ENCODE data around the gene PRICKLE1. TPM values are rescaled to one million over a fixed set of nuclear protein-coding genes. Genes with fewer than 3 reads are reported as not detected.

PRICKLE1 gene
- total RNA-seq, 2 donors from 2014 or later, result 3.6 to 4.7 TPM

DNA sequence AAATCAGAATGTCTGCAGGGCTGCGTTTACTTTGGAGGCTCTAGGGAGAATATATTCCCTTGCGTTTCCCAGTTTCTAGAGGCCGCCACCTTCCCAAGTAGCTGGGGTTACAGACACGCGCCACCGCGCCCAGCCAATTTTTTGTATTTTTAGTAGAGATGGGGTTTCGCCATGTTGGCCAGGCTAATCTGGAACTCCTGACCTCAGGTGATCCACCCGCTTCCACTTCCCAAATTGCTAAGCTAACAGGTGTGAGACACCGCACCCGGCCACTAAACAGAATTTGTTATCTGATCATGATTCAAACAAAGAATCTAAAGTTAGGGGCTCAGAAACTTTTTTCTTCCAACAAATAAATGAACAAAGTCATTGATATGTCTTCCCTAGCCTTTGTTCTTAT is 148.9 kb downstream of the PRICKLE1 start:
- 96 to 97% methylated on average over 11 of the region's 11 CpGs for WGBS, 2 donors
- intact Hi-C loops (cut with DNase I), result no loop called here
- no peak for ATAC-seq

DNA sequence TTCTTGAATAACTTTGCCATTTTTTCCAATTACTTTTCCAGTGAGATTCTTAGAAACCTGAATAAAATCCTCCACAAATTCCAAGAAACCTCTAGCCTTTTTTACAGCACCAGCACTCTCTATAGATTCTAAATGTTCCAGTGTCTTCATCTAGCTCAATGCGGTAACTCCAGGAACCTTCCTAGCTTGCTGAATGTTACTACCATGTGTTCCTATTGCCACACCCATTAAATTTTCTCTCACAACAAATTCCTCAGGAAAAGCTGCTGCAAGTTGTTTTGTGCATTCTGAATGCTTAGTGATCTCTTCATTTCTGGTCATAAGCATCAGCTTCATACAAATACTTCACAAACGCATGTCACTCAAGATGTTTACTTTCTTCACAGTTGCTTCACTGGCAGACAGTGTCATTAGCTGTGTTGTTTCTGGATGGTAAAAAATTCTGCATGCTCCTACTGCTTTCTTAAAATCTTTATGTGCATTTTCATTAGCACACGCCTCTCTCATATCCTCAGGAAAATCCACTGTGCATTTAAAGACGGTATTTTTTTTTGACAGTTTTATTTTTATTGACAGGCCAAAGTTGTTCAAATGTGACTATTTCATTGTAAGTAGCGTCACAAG is 156.9 kb downstream of the PRICKLE1 start:
- ATAC-seq (no peak), DNase-seq (no peak)
- Histone ChIP-seq H3K4me3 (no peak overlapping the region), H3K36me3 (replicated peaks in 1 of 2; ENCODE audit: insufficient read depth in 1 of 2, low read depth in 2 of 2) (no peaks in the 10 kb centered on the region), H3K9me3 (no peaks in the 10 kb centered on the region), H3K27me3 (no peaks in the 10 kb centered on the region), H3K27ac (no peak overlapping the region), H3K4me1 (no peaks in the 10 kb centered on the region)
- WGBS, 2 donors, result 98% methylated on average over 5 of the region's 5 CpGs
- intact Hi-C loops (cut with DNase I), result no loop called here
- TF ChIP-seq POLR2A (IDR thresholded peaks at IDR 0.05), result no peak
- TF ChIP-seq, protein P1, sequence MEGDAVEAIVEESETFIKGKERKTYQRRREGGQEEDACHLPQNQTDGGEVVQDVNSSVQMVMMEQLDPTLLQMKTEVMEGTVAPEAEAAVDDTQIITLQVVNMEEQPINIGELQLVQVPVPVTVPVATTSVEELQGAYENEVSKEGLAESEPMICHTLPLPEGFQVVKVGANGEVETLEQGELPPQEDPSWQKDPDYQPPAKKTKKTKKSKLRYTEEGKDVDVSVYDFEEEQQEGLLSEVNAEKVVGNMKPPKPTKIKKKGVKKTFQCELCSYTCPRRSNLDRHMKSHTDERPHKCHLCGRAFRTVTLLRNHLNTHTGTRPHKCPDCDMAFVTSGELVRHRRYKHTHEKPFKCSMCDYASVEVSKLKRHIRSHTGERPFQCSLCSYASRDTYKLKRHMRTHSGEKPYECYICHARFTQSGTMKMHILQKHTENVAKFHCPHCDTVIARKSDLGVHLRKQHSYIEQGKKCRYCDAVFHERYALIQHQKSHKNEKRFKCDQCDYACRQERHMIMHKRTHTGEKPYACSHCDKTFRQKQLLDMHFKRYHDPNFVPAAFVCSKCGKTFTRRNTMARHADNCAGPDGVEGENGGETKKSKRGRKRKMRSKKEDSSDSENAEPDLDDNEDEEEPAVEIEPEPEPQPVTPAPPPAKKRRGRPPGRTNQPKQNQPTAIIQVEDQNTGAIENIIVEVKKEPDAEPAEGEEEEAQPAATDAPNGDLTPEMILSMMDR (IDR thresholded peaks at IDR 0.05), result no peak

More for the DNA sequence above, 148.9 kb downstream of the PRICKLE1 start:
- no peaks in the 10 kb centered on the region for H3K4me1 ChIP-seq
- H3K4me3 ChIP-seq, result no peak overlapping the region
- no peak for TF ChIP-seq POLR2A (IDR thresholded peaks at IDR 0.05)
- TF ChIP-seq, protein P1 (IDR thresholded peaks at IDR 0.05), result no peak
- DNase-seq, result no peak
- no peaks in the 10 kb centered on the region for H3K9me3 ChIP-seq
- no peak overlapping the region for H3K27ac ChIP-seq
- H3K36me3 ChIP-seq (replicated peaks in 1 of 2; ENCODE audit: insufficient read depth in 1 of 2, low read depth in 2 of 2), result no peaks in the 10 kb centered on the region
- no peaks in the 10 kb centered on the region for H3K27me3 ChIP-seq

DNA sequence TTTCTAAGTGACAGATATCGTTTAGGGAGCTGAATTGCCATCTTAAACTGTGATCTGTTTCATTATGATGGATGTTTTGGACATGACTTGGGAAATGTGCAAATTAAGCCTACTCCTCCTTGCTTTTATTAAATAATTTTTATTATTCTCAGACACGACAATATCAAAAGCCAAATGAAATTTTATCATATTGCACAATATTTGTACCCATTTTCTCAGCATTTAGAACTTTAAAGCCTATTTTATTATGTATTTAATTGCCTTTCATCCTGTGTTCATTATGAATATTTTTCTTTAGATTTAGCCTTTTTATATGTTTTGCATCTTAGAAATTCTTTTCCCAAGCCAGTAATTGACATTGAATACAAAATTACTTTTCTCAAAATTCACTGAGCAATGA is 160.7 kb downstream of the PRICKLE1 start:
- Histone ChIP-seq H3K4me3 (no peak overlapping the region), H3K27me3 (no peaks in the 10 kb centered on the region), H3K36me3 (replicated peaks in 1 of 2; ENCODE audit: insufficient read depth in 1 of 2, low read depth in 2 of 2) (no peaks in the 10 kb centered on the region), H3K4me1 (no peaks in the 10 kb centered on the region), H3K9me3 (no peaks in the 10 kb centered on the region), H3K27ac (no peak overlapping the region)
- ATAC-seq (no peak), DNase-seq (no peak)
- intact Hi-C loops (cut with DNase I), result no loop called here
- WGBS, 2 donors, result 57 to 93% methylated on average over 2 of the region's 2 CpGs
- TF ChIP-seq, protein P1 (IDR thresholded peaks at IDR 0.05), result no peak
- TF ChIP-seq POLR2A (IDR thresholded peaks at IDR 0.05), result no peak

GRCh38 chr12:42426746-42427145 is 162.8 kb downstream of the PRICKLE1 start:
- Histone ChIP-seq H3K36me3 (replicated peaks in 1 of 2; ENCODE audit: insufficient read depth in 1 of 2, low read depth in 2 of 2) (no peaks in the 10 kb centered on the region), H3K4me3 (no peak overlapping the region), H3K4me1 (peaks cover 11% of the 10 kb centered on the region), H3K9me3 (no peaks in the 10 kb centered on the region), H3K27me3 (no peaks in the 10 kb centered on the region), H3K27ac (no peak overlapping the region)
- TF ChIP-seq, protein P1 (IDR thresholded peaks at IDR 0.05), result no peak
- no peak for TF ChIP-seq POLR2A (IDR thresholded peaks at IDR 0.05)
- ATAC-seq (no peak), DNase-seq (no peak)
- WGBS, 2 donors, result 88 to 89% methylated on average over 6 of the region's 6 CpGs
- intact Hi-C loops (cut with DNase I), result no loop called here

- Histone ChIP-seq H3K27ac (no peak overlapping the region), H3K36me3 (replicated peaks in 1 of 2; ENCODE audit: insufficient read depth in 1 of 2, low read depth in 2 of 2) (no peaks in the 10 kb centered on the region), H3K4me3 (no peak overlapping the region), H3K27me3 (no peaks in the 10 kb centered on the region), H3K4me1 (peaks cover 12% of the 10 kb centered on the region), H3K9me3 (no peaks in the 10 kb centered on the region)
- ATAC-seq (no peak), DNase-seq (no peak)
- no peak for TF ChIP-seq POLR2A (IDR thresholded peaks at IDR 0.05)
- intact Hi-C loops (cut with DNase I), result no loop called here
- WGBS, 2 donors, result 97 to 100% methylated on average over 1 of the region's 1 CpG
Measured at GRCh38 chr12:42422785-42423184, 166.8 kb downstream of the PRICKLE1 start.

All from body of pancreas (tissue), 4 donors.